NB4 (cell line): ENCODE results near the gene IL6ST.

Experiments
- DNase-seq: peaks from one replicate; pipeline ENCODE4 v3.0.0; 2010; ENCODE audit warnings: low read depth
- H3K4me3 ChIP-seq: one replicate; pipeline ENCODE4 v1.5.1; 2011; ENCODE audit warnings: mild to moderate bottlenecking, low read depth, low read length, moderate library complexity
- CTCF ChIP-seq: IDR thresholded peaks from one replicate; pipeline ENCODE4 v1.5.1; 2012; ENCODE audit warnings: low read depth, low read length
- MAX ChIP-seq: IDR thresholded peaks from 2 replicates; pipeline ENCODE4 v1.6.1; 2011; ENCODE audit warnings: low read depth, low read length
- MYC ChIP-seq: IDR thresholded peaks from 2 replicates; pipeline ENCODE4 v1.6.1; 2011; ENCODE audit warnings: low read depth, low read length
- POLR2A ChIP-seq: IDR thresholded peaks from 2 replicates; pipeline ENCODE4 v1.6.1; 2011; ENCODE audit warnings: mild to moderate bottlenecking; ENCODE audit not compliant: insufficient read length; ENCODE audit errors: extremely low read depth

Gene IL6ST

GRCh38 chr5:55926476-55926875 is 68.3 kb downstream of the IL6ST start:
- H3K4me3 ChIP-seq: no peak overlapping the region
- TF ChIP-seq POLR2A: no peak
- TF ChIP-seq MAX: no peak
- TF ChIP-seq CTCF: no peak
- no peak for TF ChIP-seq MYC
- no peak for DNase-seq

GRCh38 chr5:55925712-55926111 is 69.1 kb downstream of the IL6ST start:
- no peak overlapping the region for H3K4me3 ChIP-seq
- TF ChIP-seq POLR2A (no peak), MYC (no peak), CTCF (no peak)
- DNase-seq: no peak

GRCh38 chr5:55925181-55925580 is 69.6 kb downstream of the IL6ST start:
- no peak overlapping the region for H3K4me3 ChIP-seq
- DNase-seq: no peak
- TF ChIP-seq MYC (no peak), CTCF (no peak), MAX (no peak), POLR2A (no peak)

GRCh38 chr5:55924744-55925143 is 70.0 kb downstream of the IL6ST start:
- no peak for DNase-seq
- H3K4me3 ChIP-seq: no peak overlapping the region
- TF ChIP-seq POLR2A: no peak
- TF ChIP-seq MAX: no peak
- no peak for TF ChIP-seq CTCF
- no peak for TF ChIP-seq MYC

- TF ChIP-seq CTCF: no peak
- TF ChIP-seq MAX: no peak
- TF ChIP-seq POLR2A: no peak
- TF ChIP-seq MYC: no peak
Measured at GRCh38 chr5:55923865-55924500, 70.8 kb downstream of the IL6ST start.

GRCh38 chr5:55923177-55923771 is 71.5 kb downstream of the IL6ST start:
- peak; percentile 54 for DNase-seq
- TF ChIP-seq MAX (no peak), MYC (no peak), CTCF (no peak), POLR2A (no peak)
- H3K4me3 ChIP-seq: peak overlapping the region; percentile 34

More at GRCh38 chr5:55923865-55924500, 70.8 kb downstream of the IL6ST start:
- DNase-seq: no peak
- H3K4me3 ChIP-seq: no peak overlapping the region
